Liver (tissue), 9 donors: Measurements from ENCODE around the gene POU2AF3. TPM values are rescaled to one million over a fixed set of nuclear protein-coding genes. Genes with fewer than 3 reads are reported as not detected.
A peak's percentile ranks its signal among the peaks of the same experiment; 100 is the strongest.

Experiments
- DNase-seq: peaks from one replicate; pipeline ENCODE4 v3.0.0-alpha.2; 2017; ENCODE audit warnings: low spot score
- H3K27ac ChIP-seq, 2 donors: one replicate each; pipeline ENCODE4 v1.7.0; 2013; ENCODE audit warnings: inconsistent platforms in 2 of 2, low read length in 2 of 2, control low read depth in 1 of 2, low read depth in 1 of 2, mild to moderate bottlenecking in 1 of 2
- H3K27me3 ChIP-seq, 4 donors: one replicate each; pipeline versions ENCODE4 v1.6.1 to v1.7.0; 2013; ENCODE audit warnings: low read length in 3 of 4, inconsistent platforms in 1 of 4, mild to moderate bottlenecking in 1 of 4, moderate library complexity in 1 of 4; ENCODE audit not compliant: control insufficient read depth in 4 of 4, insufficient read depth in 4 of 4
- H3K36me3 ChIP-seq, 4 donors: one replicate each; pipeline versions ENCODE4 v1.6.1 to v1.7.0; 2013; ENCODE audit warnings: low read length in 3 of 4, mild to moderate bottlenecking in 3 of 4, low read depth in 1 of 4, moderate library complexity in 1 of 4; ENCODE audit not compliant: control insufficient read depth in 4 of 4, insufficient read depth in 3 of 4
- H3K4me1 ChIP-seq, 4 donors: one replicate each; pipeline versions ENCODE4 v1.6.1 to v1.7.0; 2013; ENCODE audit warnings: low read length in 3 of 4, mild to moderate bottlenecking in 3 of 4, moderate library complexity in 1 of 4; ENCODE audit not compliant: control insufficient read depth in 4 of 4, insufficient read depth in 4 of 4
- H3K4me3 ChIP-seq, 3 donors: one replicate each; pipeline versions ENCODE4 v1.6.1 to v1.7.0; 2013; ENCODE audit warnings: low read length in 3 of 3, control low read depth in 1 of 3, low read depth in 1 of 3, mild to moderate bottlenecking in 1 of 3
- H3K9ac ChIP-seq, 2 donors: one replicate each; pipeline ENCODE4 v1.7.0; 2013; ENCODE audit warnings: low read length in 2 of 2, mild to moderate bottlenecking in 2 of 2, moderate library complexity in 2 of 2, control low read depth in 1 of 2, low read depth in 1 of 2
- H3K9me3 ChIP-seq, 4 donors: one replicate each; pipeline versions ENCODE4 v1.6.1 to v1.7.0; 2013; ENCODE audit warnings: low read length in 3 of 4; ENCODE audit not compliant: control insufficient read depth in 4 of 4
- ATF3 ChIP-seq: IDR thresholded peaks from 2 replicates; pipeline ENCODE4 v1.6.1; 2016; ENCODE audit warnings: antibody characterized with exemption
- EGR1 ChIP-seq, 2 donors: IDR thresholded peaks; 2 replicates each; pipeline ENCODE4 v1.6.1; 2016 to 2018; ENCODE audit warnings: antibody characterized with exemption in 2 of 2, low read depth in 2 of 2
- FOXA1 ChIP-seq: IDR thresholded peaks from 2 replicates; pipeline ENCODE4 v1.6.1; 2016; ENCODE audit warnings: antibody characterized with exemption
- FOXA2 ChIP-seq: IDR thresholded peaks from 2 replicates; pipeline ENCODE4 v1.6.1; 2016; ENCODE audit warnings: antibody characterized with exemption
- GABPA ChIP-seq, 2 donors: IDR thresholded peaks in 1 of 2; conservative IDR thresholded peaks in 1 of 2; 2 replicates each; pipeline ENCODE4 v1.6.1; 2016; ENCODE audit warnings: antibody characterized with exemption in 2 of 2, mild to moderate bottlenecking in 1 of 2, moderate library complexity in 1 of 2
- HNF4A ChIP-seq, 2 donors: conservative IDR thresholded peaks; 2 replicates each; pipeline ENCODE4 v1.6.1; 2016; ENCODE audit warnings: antibody characterized with exemption in 2 of 2, mild to moderate bottlenecking in 2 of 2
- HNF4G ChIP-seq: IDR thresholded peaks from 2 replicates; pipeline ENCODE4 v1.6.1; 2016; ENCODE audit warnings: antibody characterized with exemption
- JUND ChIP-seq, 2 donors: IDR thresholded peaks; 2 replicates each; pipeline ENCODE4 v1.6.1; 2016; ENCODE audit warnings: antibody characterized with exemption in 2 of 2
- NR2F2 ChIP-seq: IDR thresholded peaks from 2 replicates; pipeline ENCODE4 v1.6.1; 2016; ENCODE audit warnings: antibody characterized with exemption
- RAD21 ChIP-seq, 2 donors: IDR thresholded peaks; 2 replicates each; pipeline ENCODE4 v1.6.1; 2016; ENCODE audit warnings: antibody characterized with exemption in 2 of 2, mild to moderate bottlenecking in 2 of 2
- REST ChIP-seq: IDR thresholded peaks from 2 replicates; pipeline ENCODE4 v1.6.1; 2016; ENCODE audit warnings: antibody characterized with exemption, mild to moderate bottlenecking
- RXRA ChIP-seq, 2 donors: IDR thresholded peaks; 2 replicates each; pipeline ENCODE4 v1.6.1; 2017 to 2018; ENCODE audit warnings: antibody characterized with exemption in 2 of 2, mild to moderate bottlenecking in 1 of 2
- SP1 ChIP-seq: IDR thresholded peaks from 2 replicates; pipeline ENCODE4 v1.6.1; 2018; ENCODE audit warnings: antibody characterized with exemption, mild to moderate bottlenecking
- TAF1 ChIP-seq: conservative IDR thresholded peaks from 2 replicates; pipeline ENCODE4 v1.6.1; 2016; ENCODE audit warnings: antibody characterized with exemption, mild to moderate bottlenecking
- YY1 ChIP-seq: IDR thresholded peaks from 2 replicates; pipeline ENCODE4 v1.6.1; 2016; ENCODE audit warnings: antibody characterized with exemption, mild to moderate bottlenecking
- WGBS: extraction: QIAGEN DNeasy Blood & Tissue Kit; methylation state at CpG from one replicate; pipeline ENCODE4 v1.1.7; 2013; 5-methylcytosine and 5-hydroxymethylcytosine counted together
- polyA plus RNA-seq, 2 donors: library from polyadenylated mRNA; stranded (reverse) in 1 of 2; unstranded in 1 of 2; fragments of 200-250 nt in 1 of 2; fragments of >200 nt in 1 of 2; fragmentation: Nextera tagmentation in 1 of 2; extraction: Ambion mirVana in 1 of 2; gene quantifications; one replicate each; pipeline versions ENCODE4 v1.2.1 to v1.2.3, GENCODE V29; 2013 to 2015
- total RNA-seq, 2 donors: library from RNA; depleted of rRNA; stranded (reverse); fragments of >200 nt; gene quantifications; one replicate each; pipeline ENCODE4 v1.2.3, GENCODE V29; 2014
- TF ChIP-seq, protein P1 (sequence below): IDR thresholded peaks from 2 replicates; pipeline ENCODE4 v1.6.1; 2016; ENCODE audit warnings: antibody characterized with exemption
- TF ChIP-seq, protein P2 (sequence below): IDR thresholded peaks from 2 replicates; pipeline ENCODE4 v1.6.1; 2016; ENCODE audit warnings: antibody characterized with exemption
- donor health status: healthy.
- donor health status: healthy.
- donor health status: healthy.
- donor health status: healthy.
- donor health status: healthy.

POU2AF3 gene
- total and polyA plus RNA-seq, 4 donors = 0.17 to 0.68 (median 0.49) TPM

DNA sequence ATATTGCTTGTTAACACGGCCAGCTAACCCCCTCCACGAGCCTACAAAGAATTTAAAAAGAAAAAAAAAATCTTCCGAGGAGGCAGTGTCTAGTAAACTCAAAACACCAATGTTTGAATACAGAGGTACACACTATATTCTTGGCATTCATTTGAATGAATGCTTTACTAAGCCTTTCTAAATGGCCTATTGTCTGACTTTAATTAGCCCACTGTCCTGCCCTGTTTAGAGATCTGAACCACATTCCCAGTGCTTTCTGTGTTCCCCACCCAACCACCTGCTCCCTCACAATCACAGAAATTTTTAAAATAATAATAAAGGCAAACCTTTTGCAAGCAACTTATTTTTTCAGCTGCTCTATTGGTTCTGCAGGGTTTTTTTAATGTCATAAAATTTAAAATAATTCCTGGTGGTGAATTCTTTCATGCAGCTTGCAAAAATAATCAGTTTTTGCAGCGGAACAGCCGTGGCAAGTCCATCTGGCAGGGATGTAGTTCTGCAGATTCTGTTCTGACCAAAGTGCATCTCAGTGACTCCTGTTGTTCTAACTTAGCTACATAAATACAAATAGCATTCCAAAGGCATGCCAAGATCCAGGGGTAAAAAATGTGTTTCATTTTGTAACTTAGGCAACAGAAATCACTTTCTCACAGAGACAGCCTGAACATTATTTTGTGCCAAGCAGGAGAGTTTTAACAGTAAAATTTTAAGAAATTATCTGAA lies 29.0 kb upstream of the POU2AF3 start:
- 42% methylated on average over 5 of the region's 5 CpGs for WGBS
- no peaks in the 10 kb centered on the region for H3K36me3 ChIP-seq
- H3K9ac ChIP-seq = no peak overlapping the region
- H3K9me3 ChIP-seq = no peaks in the 10 kb centered on the region
- TF ChIP-seq YY1 (no peak), EGR1 (IDR thresholded peaks at IDR 0.05; ENCODE audit: low read depth in 2 of 2) (no peak), SP1 (peak; percentile 64), GABPA (IDR thresholded peaks at IDR 0.05 in 1 of 2, conservative IDR thresholded peaks at IDR 0.05 in 1 of 2) (no peak), NR2F2 (no peak), JUND (IDR thresholded peaks at IDR 0.05) (no peak), REST (no peak), HNF4A (conservative IDR thresholded peaks at IDR 0.05) (peak; percentile 65 to 87), ATF3 (no peak), HNF4G (peak; percentile 61), RXRA (IDR thresholded peaks at IDR 0.05) (peak in 1 of 2 donors; percentile 13), FOXA2 (no peak), FOXA1 (no peak), RAD21 (IDR thresholded peaks at IDR 0.05) (peak in 1 of 2 donors; percentile 25)
- TF ChIP-seq, protein P1, sequence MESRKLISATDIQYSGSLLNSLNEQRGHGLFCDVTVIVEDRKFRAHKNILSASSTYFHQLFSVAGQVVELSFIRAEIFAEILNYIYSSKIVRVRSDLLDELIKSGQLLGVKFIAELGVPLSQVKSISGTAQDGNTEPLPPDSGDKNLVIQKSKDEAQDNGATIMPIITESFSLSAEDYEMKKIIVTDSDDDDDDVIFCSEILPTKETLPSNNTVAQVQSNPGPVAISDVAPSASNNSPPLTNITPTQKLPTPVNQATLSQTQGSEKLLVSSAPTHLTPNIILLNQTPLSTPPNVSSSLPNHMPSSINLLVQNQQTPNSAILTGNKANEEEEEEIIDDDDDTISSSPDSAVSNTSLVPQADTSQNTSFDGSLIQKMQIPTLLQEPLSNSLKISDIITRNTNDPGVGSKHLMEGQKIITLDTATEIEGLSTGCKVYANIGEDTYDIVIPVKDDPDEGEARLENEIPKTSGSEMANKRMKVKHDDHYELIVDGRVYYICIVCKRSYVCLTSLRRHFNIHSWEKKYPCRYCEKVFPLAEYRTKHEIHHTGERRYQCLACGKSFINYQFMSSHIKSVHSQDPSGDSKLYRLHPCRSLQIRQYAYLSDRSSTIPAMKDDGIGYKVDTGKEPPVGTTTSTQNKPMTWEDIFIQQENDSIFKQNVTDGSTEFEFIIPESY = no peak
- TF ChIP-seq, protein P2, sequence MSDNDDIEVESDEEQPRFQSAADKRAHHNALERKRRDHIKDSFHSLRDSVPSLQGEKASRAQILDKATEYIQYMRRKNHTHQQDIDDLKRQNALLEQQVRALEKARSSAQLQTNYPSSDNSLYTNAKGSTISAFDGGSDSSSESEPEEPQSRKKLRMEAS = no peak
- H3K27me3 ChIP-seq = no peaks in the 10 kb centered on the region
- peaks cover 0 to 7% (median 3%) of the 10 kb centered on the region in 4 donors for H3K4me1 ChIP-seq
- no peak for DNase-seq
- no peak overlapping the region for H3K4me3 ChIP-seq
- H3K27ac ChIP-seq = no peak overlapping the region

DNA sequence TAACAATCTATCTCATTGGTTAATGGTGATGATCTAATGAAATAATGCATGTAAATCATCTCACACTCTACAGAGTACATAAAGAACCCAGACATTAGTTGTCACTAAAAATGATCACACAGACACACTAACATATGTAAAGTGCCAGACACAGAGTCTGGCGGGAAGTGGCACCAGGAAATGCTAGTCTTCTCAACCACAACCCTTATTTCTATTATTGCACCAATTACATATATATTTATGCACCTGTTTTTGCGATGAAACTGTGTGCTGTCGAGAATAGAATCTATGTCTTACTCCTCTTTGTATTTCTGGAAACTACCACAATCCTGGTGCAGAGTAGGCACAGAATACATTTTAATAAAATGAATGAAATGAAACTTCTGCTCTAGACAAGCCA lies 25.9 kb upstream of the POU2AF3 start:
- Histone ChIP-seq H3K36me3 (no peaks in the 10 kb centered on the region), H3K27me3 (no peaks in the 10 kb centered on the region), H3K4me1 (peaks cover 0 to 7% (median 3%) of the 10 kb centered on the region in 4 donors), H3K27ac (no peak overlapping the region), H3K4me3 (no peak overlapping the region), H3K9ac (no peak overlapping the region), H3K9me3 (no peaks in the 10 kb centered on the region)
- DNase-seq = no peak
- 87% methylated on average over 3 of the region's 3 CpGs for WGBS
- TF ChIP-seq, protein P2 = no peak
- TF ChIP-seq HNF4A (conservative IDR thresholded peaks at IDR 0.05) = no peak
- TF ChIP-seq YY1 = no peak
- no peak for TF ChIP-seq REST
- TF ChIP-seq ATF3 = no peak
- TF ChIP-seq, protein P1 = no peak
- TF ChIP-seq FOXA1 = no peak
- TF ChIP-seq JUND (IDR thresholded peaks at IDR 0.05) = no peak
- no peak for TF ChIP-seq EGR1 (IDR thresholded peaks at IDR 0.05; ENCODE audit: low read depth in 2 of 2)
- TF ChIP-seq TAF1 = no peak
- TF ChIP-seq GABPA (IDR thresholded peaks at IDR 0.05 in 1 of 2, conservative IDR thresholded peaks at IDR 0.05 in 1 of 2) = no peak
